GM23338 (cell line): ENCODE results near the gene BRD7. TPM values are rescaled to one million over a fixed set of nuclear protein-coding genes. Genes with fewer than 3 reads are reported as not detected.
A peak's percentile ranks its signal among the peaks of the same experiment; 100 is the strongest.

ENCODE experiments used
- ATAC-seq: fragments of 200-7000 bp; cut with Tn5 transposase; 3 replicates; pipeline ENCODE4 v1.9.1; 2020
- DNase-seq: peaks from one replicate; pipeline ENCODE4 v3.0.0-alpha.2; 2015; ENCODE audit warnings: low spot score
- H2AFZ ChIP-seq: fragments of 200-600 bp; sonication (generic); 2 replicates; pipeline ENCODE4 v1.8.0; 2016; ENCODE audit warnings: antibody characterized with exemption, mild to moderate bottlenecking, moderate library complexity
- H3F3A ChIP-seq: fragments of 200-600 bp; sonication (generic); replicated peaks from 2 replicates; pipeline ENCODE4 v1.8.0; 2017; ENCODE audit warnings: antibody characterized with exemption, mixed run types, low read depth
- H3K27ac ChIP-seq: fragments of 200-600 bp; sonication (generic); 2 replicates; pipeline ENCODE4 v1.6.1; 2016; ENCODE audit warnings: low read depth
- H3K27me3 ChIP-seq: fragments of 200-600 bp; sonication (generic); 2 replicates; pipeline ENCODE4 v1.8.0; 2016; ENCODE audit warnings: mild to moderate bottlenecking, mixed run types, moderate library complexity; ENCODE audit not compliant: insufficient read depth
- H3K36me3 ChIP-seq: fragments of 200-600 bp; sonication (generic); 2 replicates; pipeline ENCODE4 v1.8.0; 2016; ENCODE audit warnings: mild to moderate bottlenecking; ENCODE audit not compliant: insufficient read depth
- H3K4me1 ChIP-seq: fragments of 200-600 bp; sonication (generic); 2 replicates; pipeline ENCODE4 v1.8.0; 2016; ENCODE audit warnings: mild to moderate bottlenecking, moderate library complexity; ENCODE audit not compliant: insufficient read depth
- H3K4me2 ChIP-seq: fragments of 200-600 bp; sonication (generic); 2 replicates; pipeline ENCODE4 v1.7.1; 2017; ENCODE audit warnings: mixed run types
- H3K4me3 ChIP-seq: fragments of 200-600 bp; sonication (generic); 2 replicates; pipeline ENCODE4 v1.6.1; 2016; ENCODE audit warnings: mixed run types
- H3K79me2 ChIP-seq: fragments of 200-600 bp; sonication (generic); replicated peaks from 2 replicates; pipeline ENCODE4 v1.8.0; 2017; ENCODE audit warnings: mild to moderate bottlenecking; ENCODE audit not compliant: insufficient read depth
- H3K9me2 ChIP-seq: fragments of 200-600 bp; sonication (generic); 2 replicates; pipeline ENCODE4 v1.8.0; 2017; ENCODE audit not compliant: insufficient read depth
- H4K20me1 ChIP-seq: fragments of 200-600 bp; sonication (generic); replicated peaks from 2 replicates; pipeline ENCODE4 v1.8.0; 2017; ENCODE audit warnings: mild to moderate bottlenecking; ENCODE audit not compliant: insufficient read depth
- H3K27ac Mint-ChIP-seq: 2 replicates; pipeline ENCODE4 v1.8.0; 2020; ENCODE audit warnings: inconsistent platforms, mild to moderate bottlenecking, moderate library complexity, mixed read lengths
- H3K27me3 Mint-ChIP-seq: 3 replicates; pipeline ENCODE4 v1.8.0; 2022; ENCODE audit warnings: low read depth, mild to moderate bottlenecking, moderate library complexity, mixed read lengths, inconsistent platforms; ENCODE audit not compliant: insufficient read depth, poor library complexity
- H3K36me3 Mint-ChIP-seq: 3 replicates; pipeline ENCODE4 v1.8.0; 2021; ENCODE audit warnings: low read depth, mild to moderate bottlenecking, inconsistent platforms, moderate library complexity, mixed read lengths
- H3K4me1 Mint-ChIP-seq: 3 replicates; pipeline ENCODE4 v1.8.0; 2020; ENCODE audit warnings: mild to moderate bottlenecking, inconsistent platforms, mixed read lengths
- H3K4me3 Mint-ChIP-seq: 3 replicates; pipeline ENCODE4 v1.8.0; 2021; ENCODE audit warnings: moderate library complexity, mild to moderate bottlenecking, inconsistent platforms, mixed read lengths
- H3K9me3 Mint-ChIP-seq: 3 replicates; pipeline ENCODE4 v1.8.0; 2020; ENCODE audit warnings: moderate library complexity, mild to moderate bottlenecking, inconsistent platforms, mixed read lengths
- ETS1 ChIP-seq: IDR thresholded peaks from 2 replicates; pipeline ENCODE4 v1.6.1; 2016; ENCODE audit warnings: antibody characterized with exemption
- EZH2 ChIP-seq: fragments of 200-600 bp; sonication (generic); IDR thresholded peaks from one replicate; pipeline ENCODE4 v1.8.0; 2017; ENCODE audit warnings: antibody characterized with exemption, mild to moderate bottlenecking, low read depth; ENCODE audit not compliant: unreplicated experiment
- POLR2AphosphoS5 ChIP-seq: IDR thresholded peaks from 2 replicates; pipeline ENCODE4 v1.6.1; 2016; ENCODE audit warnings: antibody characterized with exemption, low read depth
- ZNF114 ChIP-seq: fragments of 250-450 bp; sonication (Bioruptor Pico); IDR thresholded peaks from 2 replicates; pipeline ENCODE4 v1.5.0; 2020; ENCODE audit warnings: mild to moderate bottlenecking, moderate library complexity
- ZNF331 ChIP-seq: fragments of 250-450 bp; sonication (Bioruptor Pico); IDR thresholded peaks from 2 replicates; pipeline ENCODE4 v1.5.0; 2020; ENCODE audit warnings: low read depth, mild to moderate bottlenecking, moderate library complexity
- ZNF462 ChIP-seq: fragments of 250-450 bp; sonication (Bioruptor Pico); IDR thresholded peaks from 2 replicates; pipeline ENCODE4 v1.5.0; 2020; ENCODE audit warnings: mild to moderate bottlenecking, moderate library complexity
- polyA plus RNA-seq: library from polyadenylated mRNA; unstranded; fragments of >200 nt; fragmentation: Nextera tagmentation; extraction: Ambion mirVana; gene quantifications from 2 replicates; pipeline ENCODE4 v1.2.1, GENCODE V29; 2016
- total RNA-seq: library from RNA; depleted of rRNA; stranded (reverse); fragments of >200 nt; shearing (Covaris generic); gene quantifications from 2 replicates; pipeline ENCODE4 v1.2.3, GENCODE V29; 2014

BRD7 gene
- total and polyA plus RNA-seq, 2 experiments from 2014 or later: 93.0 to 149 TPM

DNA sequence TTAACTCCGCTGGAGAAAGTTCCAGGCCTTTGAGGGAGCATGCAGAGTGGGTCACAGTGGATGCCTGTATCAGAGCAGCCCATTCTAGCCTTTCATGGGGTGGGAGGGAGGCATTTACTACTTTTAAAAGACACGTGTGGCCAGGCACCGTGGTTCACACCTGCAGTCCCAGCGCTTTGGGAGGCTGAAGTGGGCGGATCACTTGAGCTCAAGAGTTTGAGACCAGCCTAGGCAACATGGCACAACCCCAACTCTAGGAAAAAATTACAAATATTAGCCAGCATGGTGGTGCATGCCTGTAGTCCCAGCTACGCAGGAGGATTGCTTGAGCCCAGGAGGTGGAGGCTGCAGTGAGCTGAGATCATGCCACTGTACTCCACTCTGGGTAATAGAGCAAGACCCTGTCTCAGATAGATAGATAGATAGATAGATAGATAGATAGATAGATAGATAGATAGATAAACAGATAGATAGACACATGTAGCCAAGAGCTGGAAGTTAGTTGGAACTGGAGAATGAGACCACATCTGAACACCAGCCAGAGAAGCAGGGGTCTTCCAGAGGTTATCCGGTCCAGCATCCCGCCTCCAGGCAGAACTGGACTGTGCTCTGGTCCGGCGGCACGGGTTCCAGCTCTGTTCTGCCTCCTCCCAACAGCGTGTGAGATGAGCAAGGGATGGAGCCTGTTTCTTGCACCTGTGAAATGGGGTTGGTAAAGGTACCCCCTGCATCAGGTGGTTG is 98.8 kb downstream of the BRD7 start (continued):
- no peak for TF ChIP-seq ZNF462 (CRISPR knock-in tag)
- no peak for TF ChIP-seq ZNF114
- TF ChIP-seq ZNF331 (CRISPR knock-in tag): no peak
- TF ChIP-seq POLR2AphosphoS5: no peak
- TF ChIP-seq ETS1: no peak

DNA sequence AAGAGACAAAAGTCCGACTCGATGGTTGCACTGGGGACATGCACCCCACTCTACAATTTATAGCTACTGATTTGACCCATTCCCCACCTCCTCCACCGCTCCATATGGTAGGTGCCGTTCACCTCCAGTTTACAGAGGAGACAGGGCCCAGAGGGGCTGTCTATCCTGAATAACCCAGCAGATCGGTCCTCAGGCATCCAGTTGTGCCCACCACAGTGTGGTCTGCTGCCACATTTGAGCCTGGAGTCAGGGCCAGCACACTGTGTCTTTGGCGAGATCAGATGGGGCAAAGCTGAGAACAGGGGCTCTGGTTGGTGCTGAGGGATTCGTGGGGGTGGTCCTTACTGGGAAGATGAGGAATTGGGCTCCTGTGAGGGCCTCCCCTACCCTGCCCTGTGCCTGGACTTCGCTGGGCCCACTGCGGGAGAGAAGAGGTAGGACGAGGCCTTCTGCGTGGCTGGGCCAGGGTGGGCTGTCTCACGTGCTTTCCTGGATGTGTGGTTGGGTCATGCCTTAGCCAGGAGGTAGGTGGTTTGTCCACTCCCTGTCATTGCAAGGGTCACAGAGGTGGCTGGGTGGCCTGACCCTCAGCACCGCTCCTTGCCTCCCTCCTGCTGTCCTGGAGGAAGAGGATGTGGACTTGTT is 99.6 kb downstream of the BRD7 start:
- no peak overlapping the region for H3K4me3 Mint-ChIP-seq
- Histone ChIP-seq H3K27me3 (no peaks in the 10 kb centered on the region), H3K4me3 (no peak overlapping the region), H4K20me1 (no peaks in the 10 kb centered on the region), H3K9me2 (no peaks in the 10 kb centered on the region), H3K27ac (no peak overlapping the region), H3F3A (no peaks in the 10 kb centered on the region), H3K79me2 (no peaks in the 10 kb centered on the region), H3K36me3 (no peaks in the 10 kb centered on the region), H2AFZ (no peak overlapping the region), H3K4me2 (no peak overlapping the region), H3K4me1 (peaks cover 7% of the 10 kb centered on the region; the same call in 1 of the 2 replicates)
- H3K36me3 Mint-ChIP-seq: no peaks in the 10 kb centered on the region
- TF ChIP-seq EZH2: no peak
- DNase-seq: no peak
- H3K27ac Mint-ChIP-seq: 0 out of 2 replicates have a peak overlapping the region, but pooled peaks have one; percentile 14
- no peak for ATAC-seq
- H3K9me3 Mint-ChIP-seq: no peaks in the 10 kb centered on the region
- H3K4me1 Mint-ChIP-seq: peaks cover 14% of the 10 kb centered on the region
- H3K27me3 Mint-ChIP-seq: peaks cover 13% of the 10 kb centered on the region
